SK-N-SH (cell line): ENCODE data around the gene PIP4K2A. TPM values are rescaled to one million over a fixed set of nuclear protein-coding genes. Genes with fewer than 3 reads are reported as not detected.

Experiments
- CTCF ChIA-PET: fragments of 300-600, 350-600 bp; formaldehyde crosslinking; extraction: SDS; loops from one replicate; lab custom pipeline; 2021; lab: Yijun Ruan, JAX
- POLR2A ChIA-PET: fragments of 350-600 bp; sonication (Branson Sonifier 250); formaldehyde crosslinking; extraction: SDS; loops from one replicate; lab custom pipeline; 2020; ENCODE audit warnings: antibody characterized with exemption, inconsistent platforms; lab: Yijun Ruan, JAX
- DNase-seq: peaks from one replicate; pipeline ENCODE4 v3.0.0; 2012
- H2AFZ ChIP-seq: fragments of 200-600 bp; sonication (generic); 2 replicates; pipeline ENCODE4 v1.8.1; 2016; ENCODE audit warnings: antibody characterized with exemption, mild to moderate bottlenecking, low read depth
- H3F3A ChIP-seq: fragments of 200-600 bp; sonication (generic); replicated peaks from 2 replicates; pipeline ENCODE3; 2016; ENCODE audit warnings: antibody characterized with exemption, mild to moderate bottlenecking; ENCODE audit not compliant: insufficient read depth
- H3K27ac ChIP-seq, 2 experiments: fragments of 200-500 bp in 1 of 2; fragments of 200-600 bp in 1 of 2; sonication (Bioruptor generic) in 1 of 2; sonication (generic), shearing (Covaris generic) in 1 of 2; 2 replicates each; pipeline versions ENCODE4 v1.5.1 to v1.6.1; 2014 to 2016; ENCODE audit warnings: low read depth in 2 of 2, inconsistent platforms in 1 of 2, low read length in 1 of 2, mild to moderate bottlenecking in 1 of 2, mixed read lengths in 1 of 2
- H3K27me3 ChIP-seq: fragments of 200-600 bp; sonication (generic), shearing (Covaris generic); 2 replicates; pipeline ENCODE4 v1.6.1; 2016; ENCODE audit warnings: mixed run types; ENCODE audit not compliant: insufficient read depth
- H3K36me3 ChIP-seq, 2 experiments: fragments of 200-500 bp in 1 of 2; fragments of 200-600 bp in 1 of 2; sonication (Bioruptor generic) in 1 of 2; sonication (generic) in 1 of 2; replicated peaks in 1 of 2; 2 replicates each; pipeline versions ENCODE3 to v1.5.1; 2014 to 2016; ENCODE audit warnings: low read length in 1 of 2, mild to moderate bottlenecking in 1 of 2; ENCODE audit not compliant: insufficient read depth in 2 of 2, control insufficient read depth in 1 of 2
- H3K4me1 ChIP-seq, 2 experiments: fragments of 200-500 bp in 1 of 2; fragments of 200-600 bp in 1 of 2; sonication (Bioruptor generic) in 1 of 2; sonication (generic), shearing (Covaris generic) in 1 of 2; 2 replicates each; pipeline versions ENCODE4 v1.5.1 to v1.6.1; 2014 to 2016; ENCODE audit warnings: low read depth in 1 of 2, low read length in 1 of 2, mixed run types in 1 of 2; ENCODE audit not compliant: insufficient read depth in 2 of 2, control insufficient read depth in 1 of 2
- H3K4me2 ChIP-seq: fragments of 200-600 bp; sonication (generic), shearing (Covaris generic); 2 replicates; pipeline ENCODE4 v1.6.1; 2017; ENCODE audit warnings: mixed run types
- H3K4me3 ChIP-seq, 2 experiments: fragments of 200-500 bp in 1 of 2; fragments of 200-600 bp in 1 of 2; sonication (Bioruptor generic) in 1 of 2; sonication (generic), shearing (Covaris generic) in 1 of 2; 2 replicates each; pipeline versions ENCODE4 v1.5.1 to v1.8.1; 2014 to 2016; ENCODE audit warnings: low read depth in 2 of 2, inconsistent platforms in 1 of 2, low read length in 1 of 2, mild to moderate bottlenecking in 1 of 2, mixed read lengths in 1 of 2, moderate library complexity in 1 of 2
- H3K79me2 ChIP-seq: fragments of 200-600 bp; sonication (generic); 2 replicates; pipeline ENCODE4 v1.8.1; 2017; ENCODE audit warnings: mild to moderate bottlenecking; ENCODE audit not compliant: insufficient read depth
- H3K9ac ChIP-seq: fragments of 200-600 bp; sonication (generic); 2 replicates; pipeline ENCODE4 v1.6.1; 2017; ENCODE audit warnings: mixed run types
- H3K9me2 ChIP-seq: fragments of 200-600 bp; sonication (generic); 2 replicates; pipeline ENCODE4 v1.6.1; 2017; ENCODE audit warnings: mixed run types
- H3K9me3 ChIP-seq: fragments of 200-600 bp; sonication (generic); 2 replicates; pipeline ENCODE4 v1.6.1; 2017; ENCODE audit warnings: mixed run types, mild to moderate bottlenecking, moderate library complexity
- H4K20me1 ChIP-seq: fragments of 200-600 bp; sonication (generic); 2 replicates; pipeline ENCODE4 v1.6.1; 2017; ENCODE audit warnings: mild to moderate bottlenecking, mixed run types; ENCODE audit not compliant: insufficient read depth
- CHD2 ChIP-seq: fragments of 150-350 bp; IDR thresholded peaks from 2 replicates; pipeline ENCODE4 v1.6.1; 2018; ENCODE audit warnings: low read length; ENCODE audit not compliant: partially characterized antibody
- IRF3 ChIP-seq: fragments of 150-350 bp; IDR thresholded peaks from 2 replicates; pipeline ENCODE4 v1.6.1; 2016; ENCODE audit warnings: mild to moderate bottlenecking, low read depth, low read length
- MEF2A ChIP-seq: IDR thresholded peaks from 2 replicates; pipeline ENCODE4 v1.4.0; 2012; ENCODE audit warnings: low read depth, borderline replicate concordance
- NFIC ChIP-seq: IDR thresholded peaks from 2 replicates; pipeline ENCODE4 v1.4.0; 2012; ENCODE audit warnings: borderline replicate concordance
- RAD21 ChIP-seq: IDR thresholded peaks from 2 replicates; pipeline ENCODE4 v1.6.1; 2012; ENCODE audit warnings: mild to moderate bottlenecking, low read length
- RCOR1 ChIP-seq: fragments of 150-350 bp; IDR thresholded peaks from 2 replicates; pipeline ENCODE4 v1.6.1; 2017; ENCODE audit warnings: antibody characterized with exemption, low read length
- REST ChIP-seq: IDR thresholded peaks from 2 replicates; pipeline ENCODE4 v1.6.1; 2012; ENCODE audit warnings: mild to moderate bottlenecking, low read depth, low read length, moderate library complexity
- SIN3A ChIP-seq: IDR thresholded peaks from 2 replicates; pipeline ENCODE4 v1.6.1; 2012; ENCODE audit warnings: low read depth, mild to moderate bottlenecking, low read length, moderate library complexity, borderline replicate concordance
- TCF12 ChIP-seq: IDR thresholded peaks from 2 replicates; pipeline ENCODE4 v1.4.0; 2012
- YY1 ChIP-seq: IDR thresholded peaks from 2 replicates; pipeline ENCODE4 v1.4.0; 2012; ENCODE audit warnings: low read depth, mild to moderate bottlenecking
- WGBS: methylation state at CpG from one replicate; pipeline ENCODE4 v1.1.6; 2017; ENCODE audit warnings: low lambda C conversion rate; 5-methylcytosine and 5-hydroxymethylcytosine counted together
- polyA plus RNA-seq, 3 experiments: library from polyadenylated mRNA; depleted of rRNA; stranded (reverse); fragments of >200 nt; gene quantifications; 2 replicates each; pipeline ENCODE4 v1.2.3, GENCODE V29; 2012
- TF ChIP-seq, protein P1 (sequence below): fragments of 200-600 bp; sonication (generic); IDR thresholded peaks from 2 replicates; pipeline ENCODE4 v1.6.1; 2017; ENCODE audit warnings: antibody characterized with exemption, mild to moderate bottlenecking, moderate library complexity

The PIP4K2A gene
- polyA plus RNA-seq, 1 of the 3 experiments (the other 2 are of a cell fraction), result 10.8 TPM

- TF ChIP-seq IRF3, result no peak
- no peak for TF ChIP-seq NFIC
- no peak for TF ChIP-seq YY1
- no peak for TF ChIP-seq CHD2
- TF ChIP-seq, protein P1, sequence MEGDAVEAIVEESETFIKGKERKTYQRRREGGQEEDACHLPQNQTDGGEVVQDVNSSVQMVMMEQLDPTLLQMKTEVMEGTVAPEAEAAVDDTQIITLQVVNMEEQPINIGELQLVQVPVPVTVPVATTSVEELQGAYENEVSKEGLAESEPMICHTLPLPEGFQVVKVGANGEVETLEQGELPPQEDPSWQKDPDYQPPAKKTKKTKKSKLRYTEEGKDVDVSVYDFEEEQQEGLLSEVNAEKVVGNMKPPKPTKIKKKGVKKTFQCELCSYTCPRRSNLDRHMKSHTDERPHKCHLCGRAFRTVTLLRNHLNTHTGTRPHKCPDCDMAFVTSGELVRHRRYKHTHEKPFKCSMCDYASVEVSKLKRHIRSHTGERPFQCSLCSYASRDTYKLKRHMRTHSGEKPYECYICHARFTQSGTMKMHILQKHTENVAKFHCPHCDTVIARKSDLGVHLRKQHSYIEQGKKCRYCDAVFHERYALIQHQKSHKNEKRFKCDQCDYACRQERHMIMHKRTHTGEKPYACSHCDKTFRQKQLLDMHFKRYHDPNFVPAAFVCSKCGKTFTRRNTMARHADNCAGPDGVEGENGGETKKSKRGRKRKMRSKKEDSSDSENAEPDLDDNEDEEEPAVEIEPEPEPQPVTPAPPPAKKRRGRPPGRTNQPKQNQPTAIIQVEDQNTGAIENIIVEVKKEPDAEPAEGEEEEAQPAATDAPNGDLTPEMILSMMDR, result no peak
- no peak for TF ChIP-seq MEF2A
- TF ChIP-seq, all 33 proteins: peak for 0
These were observed 222.3 kb downstream of the PIP4K2A start (continued) for GRCh38 chr10:22491931-22492615.

DNA sequence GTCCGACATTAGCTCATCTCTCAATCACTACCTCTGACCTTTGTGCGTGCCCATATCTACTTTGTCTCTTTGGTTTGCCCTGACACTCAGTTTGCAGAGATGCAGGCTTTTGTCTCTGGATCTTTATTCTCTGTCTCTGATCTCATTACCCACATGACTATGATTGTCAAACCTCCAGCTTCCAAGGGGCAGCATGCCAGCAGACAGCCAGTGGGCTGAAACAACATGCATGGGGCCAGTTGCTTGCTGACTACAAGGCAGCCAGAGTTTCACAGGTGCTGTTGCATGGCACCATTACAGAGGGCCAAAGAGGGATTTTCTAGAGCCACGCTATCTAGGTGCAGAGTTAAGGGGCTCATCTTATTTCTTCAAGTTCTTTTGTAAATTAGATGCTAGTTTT is 222.9 kb downstream of the PIP4K2A start:
- Histone ChIP-seq H4K20me1 (no peaks in the 10 kb centered on the region), H3F3A (no peaks in the 10 kb centered on the region), H3K9me2 (no peaks in the 10 kb centered on the region), H3K9ac (no peak overlapping the region), H2AFZ (no peak overlapping the region), H3K27me3 (no peaks in the 10 kb centered on the region), H3K27ac (no peak overlapping the region), H3K79me2 (no peaks in the 10 kb centered on the region), H3K4me1 (no peaks in the 10 kb centered on the region), H3K9me3 (no peaks in the 10 kb centered on the region), H3K4me3 (no peak overlapping the region), H3K36me3 (no peaks in the 10 kb centered on the region), H3K4me2 (no peak overlapping the region)
- no peak for TF ChIP-seq RCOR1
- TF ChIP-seq RAD21, result no peak
- TF ChIP-seq YY1, result no peak
- TF ChIP-seq TCF12, result no peak
- TF ChIP-seq SIN3A, result no peak
- no peak for TF ChIP-seq REST
- 67% methylated on average over 3 of the region's 3 CpGs for WGBS
- DNase-seq, result no peak
- ChIA-PET POLR2A (no interaction called here), CTCF (interaction anchor here (1.6 kb wide), 1 partner anchor 53 kb away, joined by 3 read pairs; no protein-coding TSS in a partner anchor)
